Heart left ventricle (tissue), 13 donors: ENCODE measurements around the gene JPH3.

Experiments
- CTCF ChIP-seq, 12 donors: fragments of 200-600 bp; sonication (generic) in 4 of 12; IDR thresholded peaks; one replicate each; pipeline versions ENCODE4 v1.5.0 to v1.8.0; 2018 to 2022; ENCODE audit warnings: antibody characterized with exemption in 12 of 12, mild to moderate bottlenecking in 5 of 12
- POLR2A ChIP-seq, 2 donors: fragments of 450-650 bp; IDR thresholded peaks; one replicate each; pipeline ENCODE4 v1.6.1; 2017; ENCODE audit warnings: antibody characterized with exemption in 2 of 2, mild to moderate bottlenecking in 2 of 2, moderate library complexity in 2 of 2
- donor health status: ischemic (EF 13 %, LVEDD 7.1; RV severe dilation, severe dysfunction).
- donor health status: DM: no; HTN: yes; CAD: no.
- donor health status: DM: no; HTN: no; CAD: no.
- donor health status: ischemic (EF 25% LVEDD 6.9; RV normal size, moderate dysfunction).
- donor health status: ischemic (EF 25% LVEDD 5.7; RV mildly dilated, moderate dysfunction).
- donor health status: ischemic (EF 35%, LVEDD 5.7; RV mildly dilated, moderate dysfunction).
- donor health status: nonischemic (EF 11% LVEDD 7.7; RV severe dilation, severe dysfunction).
- donor health status: DM: yes; HTN: yes; CAD: no.
- donor health status: PGD.
- donor health status: ischemic (EF 29% LVEDD 5.4; RV normal size, mild dysfunction).
- donor health status: nonischemic (EF 23%, LVEDD 6.1; RV moderate dilation, normal function).

- TF ChIP-seq POLR2A (IDR thresholded peaks at IDR 0.05) (no peak), CTCF (IDR thresholded peaks at IDR 0.05) (no peak)
These were observed 39.3 kb upstream of the JPH3 start for GRCh38 chr16:87563022-87563421.
